ENCODE results near the gene DNER. TPM values are rescaled to one million over a fixed set of nuclear protein-coding genes. Genes with fewer than 3 reads are reported as not detected.

Gene DNER
- total and polyA plus RNA-seq, 2 of the 13 experiments (the other 11 are each of a cell fraction or from before 2014, with no cell fraction given): not detected

DNA sequence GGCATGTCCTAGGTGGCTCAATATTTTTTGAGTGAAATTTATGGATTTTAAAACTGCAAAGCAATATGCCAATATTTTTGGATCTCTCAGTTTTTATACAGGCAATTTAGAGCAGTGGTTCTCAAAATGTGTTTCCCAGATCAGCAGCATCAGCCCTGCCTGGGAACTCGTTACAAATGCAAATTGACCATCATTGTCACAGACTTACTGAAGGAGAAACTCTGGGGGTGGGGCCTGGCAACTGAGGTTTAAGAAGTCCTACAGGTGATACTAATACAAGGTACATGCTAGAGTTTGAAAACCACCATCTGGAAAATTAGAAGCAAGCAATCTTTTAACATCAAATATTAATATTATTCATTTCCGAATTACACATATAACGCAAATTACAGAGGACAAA is 227.7 kb downstream of the DNER start (continued):
- TF ChIP-seq ZNF205 (CRISPR knock-in tag; IDR thresholded peaks at IDR 0.05): no peak

DNA sequence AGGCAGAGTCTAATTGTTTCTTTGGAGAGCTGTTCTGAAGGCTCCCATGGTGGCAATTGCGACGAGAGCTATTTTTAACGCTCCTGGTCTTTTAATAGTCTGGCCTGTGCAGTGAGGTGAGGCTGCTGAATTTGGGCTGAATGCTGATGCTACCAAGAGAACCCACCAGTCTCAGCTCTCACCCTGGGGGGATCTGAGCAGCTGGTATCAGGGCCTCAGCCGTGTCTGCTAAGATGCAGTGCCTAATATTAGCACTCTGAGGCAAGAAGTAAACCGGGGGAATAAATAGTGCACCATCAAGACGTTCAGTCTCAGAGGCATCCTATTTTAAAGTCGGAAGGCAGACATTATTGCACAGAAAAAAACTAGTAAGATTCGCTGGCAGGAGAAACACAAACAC is 228.5 kb downstream of the DNER start:
- intact Hi-C loops (cut with micrococcal nuclease; ENCODE audit: unreplicated experiment): no loop called here
- BruUV-seq (replicated peaks): no TSS peak
- FAIRE-seq: no peak
- Histone ChIP-seq H3K79me2 (ENCODE audit: insufficient read depth, low read length) (no peaks in the 10 kb centered on the region), H3K27ac (ENCODE audit: extremely low read length, insufficient read depth, low read length) (no peak overlapping the region), H3K4me2 (ENCODE audit: low read depth, low read length) (no peak overlapping the region), H3K4me3 (replicated peaks in 1 of 3; ENCODE audit: insufficient read depth in 1 of 3, low read depth in 2 of 3, low read length in 3 of 3) (no peak overlapping the region), H3K9me3 (ENCODE audit: low read length) (no peaks in the 10 kb centered on the region), H3K9ac (ENCODE audit: insufficient read depth, low read depth, low read length) (no peak overlapping the region), H3K27me3 (ENCODE audit: control insufficient read depth in 1 of 2, insufficient read depth in 2 of 2, low read length in 2 of 2) (peaks cover 0 to 2% of the 10 kb centered on the region in 2 experiments; a peak in 1 of 5 replicates), H2AFZ (ENCODE audit: low read length) (no peak overlapping the region), H3K4me1 (ENCODE audit: insufficient read depth, low read length) (no peaks in the 10 kb centered on the region), H4K20me1 (ENCODE audit: insufficient read depth, low read length) (no peaks in the 10 kb centered on the region), H3K36me3 (replicated peaks in 1 of 2; ENCODE audit: control insufficient read depth in 1 of 2, insufficient read depth in 2 of 2, low read length in 2 of 2) (no peaks in the 10 kb centered on the region)
- no peak for ATAC-seq
- DNase-seq (ENCODE audit: low spot score): no peak
- in situ Hi-C loops (cut with HindIII; ENCODE audit: extremely low pct_ligation_motif_present, low pct_unique_long_range_greater_than_20kb): no loop called here
- ChIA-PET POLR2A (no interaction called here), CTCF (ENCODE audit: low intra/inter-chr PET ratio, low total read pairs) (no interaction called here)
- no peak for TF ChIP-seq BRD4 (CRISPR knock-in tag; IDR thresholded peaks at IDR 0.05)
- no peak for TF ChIP-seq PPARG (CRISPR knock-in tag; conservative IDR thresholded peaks at IDR 0.05)
- TF ChIP-seq, protein P1, sequence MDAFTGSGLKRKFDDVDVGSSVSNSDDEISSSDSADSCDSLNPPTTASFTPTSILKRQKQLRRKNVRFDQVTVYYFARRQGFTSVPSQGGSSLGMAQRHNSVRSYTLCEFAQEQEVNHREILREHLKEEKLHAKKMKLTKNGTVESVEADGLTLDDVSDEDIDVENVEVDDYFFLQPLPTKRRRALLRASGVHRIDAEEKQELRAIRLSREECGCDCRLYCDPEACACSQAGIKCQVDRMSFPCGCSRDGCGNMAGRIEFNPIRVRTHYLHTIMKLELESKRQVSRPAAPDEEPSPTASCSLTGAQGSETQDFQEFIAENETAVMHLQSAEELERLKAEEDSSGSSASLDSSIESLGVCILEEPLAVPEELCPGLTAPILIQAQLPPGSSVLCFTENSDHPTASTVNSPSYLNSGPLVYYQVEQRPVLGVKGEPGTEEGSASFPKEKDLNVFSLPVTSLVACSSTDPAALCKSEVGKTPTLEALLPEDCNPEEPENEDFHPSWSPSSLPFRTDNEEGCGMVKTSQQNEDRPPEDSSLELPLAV (CRISPR knock-in tag; conservative IDR thresholded peaks at IDR 0.05; ENCODE audit: low read depth): no peak
- TF ChIP-seq, protein P2, sequence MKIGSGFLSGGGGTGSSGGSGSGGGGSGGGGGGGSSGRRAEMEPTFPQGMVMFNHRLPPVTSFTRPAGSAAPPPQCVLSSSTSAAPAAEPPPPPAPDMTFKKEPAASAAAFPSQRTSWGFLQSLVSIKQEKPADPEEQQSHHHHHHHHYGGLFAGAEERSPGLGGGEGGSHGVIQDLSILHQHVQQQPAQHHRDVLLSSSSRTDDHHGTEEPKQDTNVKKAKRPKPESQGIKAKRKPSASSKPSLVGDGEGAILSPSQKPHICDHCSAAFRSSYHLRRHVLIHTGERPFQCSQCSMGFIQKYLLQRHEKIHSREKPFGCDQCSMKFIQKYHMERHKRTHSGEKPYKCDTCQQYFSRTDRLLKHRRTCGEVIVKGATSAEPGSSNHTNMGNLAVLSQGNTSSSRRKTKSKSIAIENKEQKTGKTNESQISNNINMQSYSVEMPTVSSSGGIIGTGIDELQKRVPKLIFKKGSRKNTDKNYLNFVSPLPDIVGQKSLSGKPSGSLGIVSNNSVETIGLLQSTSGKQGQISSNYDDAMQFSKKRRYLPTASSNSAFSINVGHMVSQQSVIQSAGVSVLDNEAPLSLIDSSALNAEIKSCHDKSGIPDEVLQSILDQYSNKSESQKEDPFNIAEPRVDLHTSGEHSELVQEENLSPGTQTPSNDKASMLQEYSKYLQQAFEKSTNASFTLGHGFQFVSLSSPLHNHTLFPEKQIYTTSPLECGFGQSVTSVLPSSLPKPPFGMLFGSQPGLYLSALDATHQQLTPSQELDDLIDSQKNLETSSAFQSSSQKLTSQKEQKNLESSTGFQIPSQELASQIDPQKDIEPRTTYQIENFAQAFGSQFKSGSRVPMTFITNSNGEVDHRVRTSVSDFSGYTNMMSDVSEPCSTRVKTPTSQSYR (CRISPR knock-in tag; IDR thresholded peaks at IDR 0.05; ENCODE audit: borderline replicate concordance): no peak
- TF ChIP-seq ZNF333 (CRISPR knock-in tag; IDR thresholded peaks at IDR 0.05; ENCODE audit: borderline replicate concordance): no peak
- TF ChIP-seq, protein P3, sequence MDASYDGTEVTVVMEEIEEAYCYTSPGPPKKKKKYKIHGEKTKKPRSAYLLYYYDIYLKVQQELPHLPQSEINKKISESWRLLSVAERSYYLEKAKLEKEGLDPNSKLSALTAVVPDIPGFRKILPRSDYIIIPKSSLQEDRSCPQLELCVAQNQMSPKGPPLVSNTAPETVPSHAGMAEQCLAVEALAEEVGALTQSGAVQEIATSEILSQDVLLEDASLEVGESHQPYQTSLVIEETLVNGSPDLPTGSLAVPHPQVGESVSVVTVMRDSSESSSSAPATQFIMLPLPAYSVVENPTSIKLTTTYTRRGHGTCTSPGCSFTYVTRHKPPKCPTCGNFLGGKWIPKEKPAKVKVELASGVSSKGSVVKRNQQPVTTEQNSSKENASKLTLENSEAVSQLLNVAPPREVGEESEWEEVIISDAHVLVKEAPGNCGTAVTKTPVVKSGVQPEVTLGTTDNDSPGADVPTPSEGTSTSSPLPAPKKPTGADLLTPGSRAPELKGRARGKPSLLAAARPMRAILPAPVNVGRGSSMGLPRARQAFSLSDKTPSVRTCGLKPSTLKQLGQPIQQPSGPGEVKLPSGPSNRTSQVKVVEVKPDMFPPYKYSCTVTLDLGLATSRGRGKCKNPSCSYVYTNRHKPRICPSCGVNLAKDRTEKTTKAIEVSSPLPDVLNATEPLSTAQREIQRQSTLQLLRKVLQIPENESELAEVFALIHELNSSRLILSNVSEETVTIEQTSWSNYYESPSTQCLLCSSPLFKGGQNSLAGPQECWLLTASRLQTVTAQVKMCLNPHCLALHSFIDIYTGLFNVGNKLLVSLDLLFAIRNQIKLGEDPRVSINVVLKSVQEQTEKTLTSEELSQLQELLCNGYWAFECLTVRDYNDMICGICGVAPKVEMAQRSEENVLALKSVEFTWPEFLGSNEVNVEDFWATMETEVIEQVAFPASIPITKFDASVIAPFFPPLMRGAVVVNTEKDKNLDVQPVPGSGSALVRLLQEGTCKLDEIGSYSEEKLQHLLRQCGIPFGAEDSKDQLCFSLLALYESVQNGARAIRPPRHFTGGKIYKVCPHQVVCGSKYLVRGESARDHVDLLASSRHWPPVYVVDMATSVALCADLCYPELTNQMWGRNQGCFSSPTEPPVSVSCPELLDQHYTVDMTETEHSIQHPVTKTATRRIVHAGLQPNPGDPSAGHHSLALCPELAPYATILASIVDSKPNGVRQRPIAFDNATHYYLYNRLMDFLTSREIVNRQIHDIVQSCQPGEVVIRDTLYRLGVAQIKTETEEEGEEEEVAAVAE (CRISPR knock-in tag; IDR thresholded peaks at IDR 0.05; ENCODE audit: borderline replicate concordance): no peak
- no peak for TF ChIP-seq ZBTB7B (CRISPR knock-in tag; IDR thresholded peaks at IDR 0.05)
- TF ChIP-seq AGO2 (optimal IDR thresholded peaks at IDR 0.05; ENCODE audit: low read depth, low read length): no peak
- no peak for TF ChIP-seq ATM (IDR thresholded peaks at IDR 0.05; ENCODE audit: borderline replicate concordance)
- TF ChIP-seq ZNF326 (CRISPR knock-in tag; IDR thresholded peaks at IDR 0.05; ENCODE audit: borderline replicate concordance): no peak
- TF ChIP-seq ZFX (CRISPR knock-in tag; IDR thresholded peaks at IDR 0.05; ENCODE audit: low read depth): no peak
- no peak for TF ChIP-seq ZNF383 (CRISPR knock-in tag; IDR thresholded peaks at IDR 0.05; ENCODE audit: borderline replicate concordance)
- no peak for TF ChIP-seq MXD4 (CRISPR knock-in tag; IDR thresholded peaks at IDR 0.05)
- no peak for TF ChIP-seq GATAD2A (CRISPR knock-in tag; IDR thresholded peaks at IDR 0.05)
- no peak for TF ChIP-seq DNMT1 (CRISPR knock-in tag; IDR thresholded peaks at IDR 0.05)
- no peak for TF ChIP-seq KLF9 (CRISPR knock-in tag; IDR thresholded peaks at IDR 0.05; ENCODE audit: low read depth)
- no peak for TF ChIP-seq NBN (conservative IDR thresholded peaks at IDR 0.05)
- 15% methylated on average over 8 of the region's 8 CpGs for WGBS (ENCODE audit: low lambda C conversion rate)

Measured in HepG2 (cell line).